PFSK-1 (cell line): Measurements from ENCODE around the gene ITCH.

Experiments
- POLR2AphosphoS5 ChIP-seq: IDR thresholded peaks from 2 replicates; pipeline ENCODE4 v1.6.1; 2012; ENCODE audit warnings: low read depth, mild to moderate bottlenecking, control low read depth, low read length, moderate library complexity
- REST ChIP-seq, 2 experiments: IDR thresholded peaks; 2 replicates each; pipeline versions ENCODE4 v1.6.1 to v1.8.0; 2011 to 2012; ENCODE audit warnings: low read depth in 2 of 2, low read length in 2 of 2, control low read depth in 1 of 2, inconsistent platforms in 1 of 2, mild to moderate bottlenecking in 1 of 2, moderate library complexity in 1 of 2; ENCODE audit not compliant: insufficient read depth in 1 of 2
- SIN3A ChIP-seq: IDR thresholded peaks from 2 replicates; pipeline ENCODE4 v1.6.1; 2012; ENCODE audit warnings: mild to moderate bottlenecking, low read length, moderate library complexity, borderline replicate concordance; ENCODE audit not compliant: insufficient read depth
- TAF1 ChIP-seq: IDR thresholded peaks from 2 replicates; pipeline ENCODE4 v1.6.1; 2012; ENCODE audit warnings: low read length, control low read depth, borderline replicate concordance; ENCODE audit not compliant: insufficient read depth

DNA sequence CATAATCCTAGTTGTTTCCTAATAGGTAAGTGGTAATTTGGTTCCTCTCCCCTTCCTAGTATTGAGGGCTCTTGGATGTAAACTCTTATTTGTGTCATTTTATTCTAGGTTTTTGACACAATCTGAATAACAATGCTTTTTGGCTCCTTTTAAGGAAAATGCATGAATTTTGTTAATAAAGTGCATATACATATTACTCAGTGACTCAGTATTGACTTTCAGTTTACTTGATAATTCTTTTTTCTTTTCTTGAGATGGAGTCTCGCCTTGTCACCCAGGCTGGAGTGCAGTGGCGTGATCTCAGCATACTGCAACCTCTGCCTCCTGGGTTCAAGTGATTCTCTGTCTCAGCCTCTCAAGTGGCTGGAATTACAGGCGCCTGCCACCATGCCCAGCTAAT is 19.1 kb downstream of the ITCH start:
- no peak for TF ChIP-seq SIN3A
- no peak for TF ChIP-seq REST (IDR thresholded peaks at IDR 0.05; ENCODE audit: insufficient read depth in 1 of 2, low read depth in 2 of 2, low read length in 2 of 2)
- no peak for TF ChIP-seq POLR2AphosphoS5
- TF ChIP-seq TAF1: no peak
